ENCODE measurements around the gene HERC6. TPM values are rescaled to one million over a fixed set of nuclear protein-coding genes. Genes with fewer than 3 reads are reported as not detected.
A peak's percentile ranks its signal among the peaks of the same experiment; 100 is the strongest.

The HERC6 gene
- total RNA-seq, 1 experiment from 2014 or later, result 0.32 TPM

DNA sequence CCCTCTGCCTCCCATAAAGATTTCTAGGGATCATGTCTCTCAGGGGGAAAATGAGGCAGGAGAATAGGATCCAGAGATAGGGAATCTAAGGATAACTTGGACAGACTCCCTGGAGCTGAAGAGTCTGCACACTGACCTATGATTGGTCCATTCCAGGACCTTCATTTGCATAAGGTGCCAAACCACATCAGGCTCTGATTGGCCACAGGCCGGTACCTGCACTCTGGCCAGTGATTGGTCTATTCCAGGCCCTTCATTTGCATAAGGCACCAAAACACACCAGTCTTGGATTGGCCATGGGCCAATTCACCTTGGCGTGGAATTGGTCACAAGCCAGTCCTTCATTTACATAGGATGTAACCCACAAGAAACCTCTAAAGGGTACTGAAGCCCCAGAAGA lies 74.3 kb downstream of the HERC6 start:
- Histone ChIP-seq H3K9me3 (ENCODE audit: low read depth, low read length, poor library complexity, severe bottlenecking) (no peaks in the 10 kb centered on the region), H3K27ac (ENCODE audit: low read depth, low read length, poor library complexity, severe bottlenecking) (no peak overlapping the region), H3K27me3 (replicated peaks; ENCODE audit: insufficient read depth, low read depth, low read length, poor library complexity) (peaks cover 4% of the 10 kb centered on the region), H3K4me3 (ENCODE audit: low read depth, low read length, poor library complexity, severe bottlenecking) (no peak overlapping the region), H3K4me1 (ENCODE audit: insufficient read depth, low read length, poor library complexity, severe bottlenecking) (no peaks in the 10 kb centered on the region), H3K36me3 (ENCODE audit: insufficient read depth, low read length, poor library complexity, severe bottlenecking) (no peaks in the 10 kb centered on the region)
- ChIA-PET CTCF (no interaction called here), POLR2A (ENCODE audit: low non-redundant PET) (no interaction called here)
- no peak for DNase-seq (ENCODE audit: low spot score)
- intact Hi-C loops (cut with micrococcal nuclease; ENCODE audit: unreplicated experiment), result loop anchor here (10.0 kb wide), 1 partner anchor 88 kb away; no protein-coding TSS in a partner anchor
- no TSS peak for BruUV-seq (replicated peaks)
- TF ChIP-seq EZH2 (IDR thresholded peaks at IDR 0.05; ENCODE audit: borderline replicate concordance, low read depth, low read length, poor library complexity, severe bottlenecking), result no peak
- TF ChIP-seq, protein P1, sequence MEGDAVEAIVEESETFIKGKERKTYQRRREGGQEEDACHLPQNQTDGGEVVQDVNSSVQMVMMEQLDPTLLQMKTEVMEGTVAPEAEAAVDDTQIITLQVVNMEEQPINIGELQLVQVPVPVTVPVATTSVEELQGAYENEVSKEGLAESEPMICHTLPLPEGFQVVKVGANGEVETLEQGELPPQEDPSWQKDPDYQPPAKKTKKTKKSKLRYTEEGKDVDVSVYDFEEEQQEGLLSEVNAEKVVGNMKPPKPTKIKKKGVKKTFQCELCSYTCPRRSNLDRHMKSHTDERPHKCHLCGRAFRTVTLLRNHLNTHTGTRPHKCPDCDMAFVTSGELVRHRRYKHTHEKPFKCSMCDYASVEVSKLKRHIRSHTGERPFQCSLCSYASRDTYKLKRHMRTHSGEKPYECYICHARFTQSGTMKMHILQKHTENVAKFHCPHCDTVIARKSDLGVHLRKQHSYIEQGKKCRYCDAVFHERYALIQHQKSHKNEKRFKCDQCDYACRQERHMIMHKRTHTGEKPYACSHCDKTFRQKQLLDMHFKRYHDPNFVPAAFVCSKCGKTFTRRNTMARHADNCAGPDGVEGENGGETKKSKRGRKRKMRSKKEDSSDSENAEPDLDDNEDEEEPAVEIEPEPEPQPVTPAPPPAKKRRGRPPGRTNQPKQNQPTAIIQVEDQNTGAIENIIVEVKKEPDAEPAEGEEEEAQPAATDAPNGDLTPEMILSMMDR (conservative IDR thresholded peaks at IDR 0.05; ENCODE audit: low read depth, low read length), result no peak

DNA sequence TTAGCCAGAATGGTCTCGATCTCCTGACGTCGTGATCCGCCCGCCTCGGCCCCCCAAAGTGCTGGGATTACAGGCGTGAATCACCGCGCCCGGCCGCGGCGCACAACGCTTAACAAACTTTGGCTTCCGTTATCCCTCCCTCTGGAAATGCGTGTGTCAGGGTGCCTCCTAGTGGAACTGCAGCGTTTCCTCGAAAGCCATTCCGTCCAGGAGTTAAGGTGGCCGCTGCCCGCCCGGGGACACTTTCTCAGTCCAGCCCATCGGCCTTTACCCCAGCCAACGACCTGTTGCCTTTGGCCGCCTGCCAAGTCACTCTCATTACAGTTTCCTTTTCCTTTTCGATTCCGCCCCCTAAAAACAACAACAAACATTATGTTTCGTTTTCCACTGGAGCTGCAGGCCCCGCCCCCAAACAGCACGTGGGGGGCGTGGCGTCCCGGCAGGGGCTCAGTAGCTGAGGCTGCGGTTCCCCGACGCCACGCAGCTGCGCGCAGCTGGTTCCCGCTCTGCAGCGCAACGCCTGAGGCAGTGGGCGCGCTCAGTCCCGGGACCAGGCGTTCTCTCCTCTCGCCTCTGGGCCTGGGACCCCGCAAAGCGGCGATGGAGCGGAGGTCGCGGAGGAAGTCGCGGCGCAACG lies 78.1 kb downstream of the HERC6 start, which contains the start of gene HERC5:
Gene HERC5, plus strand, starts transcription at position 450 of the 637 bp plus-strand sequence. Its CDS starts 151 bp downstream, at position 601.
- Histone ChIP-seq H3K27me3 (replicated peaks; ENCODE audit: insufficient read depth, low read depth, low read length, poor library complexity) (peaks cover 14% of the 10 kb centered on the region), H3K36me3 (ENCODE audit: insufficient read depth, low read length, poor library complexity, severe bottlenecking) (no peaks in the 10 kb centered on the region), H3K27ac (ENCODE audit: low read depth, low read length, poor library complexity, severe bottlenecking) (no peak within 1 kb of the TSS), H3K4me3 (ENCODE audit: low read depth, low read length, poor library complexity, severe bottlenecking) (peak within 1 kb of the TSS; percentile 46), H3K4me1 (ENCODE audit: insufficient read depth, low read length, poor library complexity, severe bottlenecking) (no peaks in the 10 kb centered on the region), H3K9me3 (ENCODE audit: low read depth, low read length, poor library complexity, severe bottlenecking) (no peaks in the 10 kb centered on the region)
- no TSS peak for BruUV-seq (replicated peaks)
- intact Hi-C loops (cut with micrococcal nuclease; ENCODE audit: unreplicated experiment), result loop anchor here (10.0 kb wide), 1 partner anchor 92 kb away; no protein-coding TSS in a partner anchor
- TF ChIP-seq, protein P1 (conservative IDR thresholded peaks at IDR 0.05; ENCODE audit: low read depth, low read length), result peak; percentile 53
- TF ChIP-seq EZH2 (IDR thresholded peaks at IDR 0.05; ENCODE audit: borderline replicate concordance, low read depth, low read length, poor library complexity, severe bottlenecking), result no peak
- ChIA-PET POLR2A (ENCODE audit: low non-redundant PET) (interaction anchor here (0.6 kb wide), 1 partner anchor 22 kb away, joined by 6 read pairs; no protein-coding TSS in a partner anchor), CTCF (no interaction called here)
- DNase-seq (ENCODE audit: low spot score), result peak; percentile 79

DNA sequence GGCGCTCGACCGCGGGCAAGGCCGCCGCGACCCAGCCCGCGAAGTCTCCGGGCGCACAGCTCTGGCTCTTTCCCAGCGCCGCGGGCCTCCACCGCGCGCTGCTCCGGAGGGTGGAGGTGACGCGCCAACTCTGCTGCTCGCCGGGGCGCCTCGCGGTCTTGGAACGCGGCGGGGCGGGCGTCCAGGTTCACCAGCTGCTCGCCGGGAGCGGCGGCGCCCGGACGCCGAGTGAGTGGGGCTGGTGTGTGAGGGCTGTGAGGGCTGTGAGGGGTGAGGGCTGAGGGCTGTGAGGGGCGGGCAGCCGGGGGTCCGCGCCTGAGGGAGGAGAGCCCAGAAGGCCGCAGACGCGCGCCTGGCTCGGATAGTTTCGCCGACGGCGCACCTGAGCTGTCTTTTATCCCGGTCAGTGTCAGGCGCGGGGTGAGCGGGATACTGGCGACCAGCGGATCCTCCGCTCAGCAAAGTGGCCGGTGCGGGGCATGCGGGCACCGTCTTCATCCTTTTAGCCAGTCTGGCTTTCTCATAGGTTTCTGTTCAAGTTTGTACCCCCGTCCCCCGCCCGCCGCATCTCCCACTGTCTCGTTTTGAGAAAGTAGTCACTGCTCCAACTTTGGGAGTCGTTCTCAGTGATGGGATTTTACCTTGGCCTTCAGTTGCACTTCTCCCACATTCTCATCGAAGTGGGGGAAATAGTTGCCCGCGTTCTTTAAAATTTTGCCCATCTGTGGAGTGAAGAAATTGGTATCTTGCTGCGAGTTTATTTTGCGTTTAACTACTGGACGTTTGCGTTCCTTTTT lies 78.9 kb downstream of the HERC6 start:
- ChIA-PET CTCF (interaction anchor here (0.7 kb wide), 1 partner anchor 8 kb away, joined by 4 read pairs; no protein-coding TSS in a partner anchor), POLR2A (ENCODE audit: low non-redundant PET) (interaction anchor here (0.6 kb wide), 1 partner anchor 21 kb away, joined by 6 read pairs; no protein-coding TSS in a partner anchor)
- H3K27ac ChIP-seq (ENCODE audit: low read depth, low read length, poor library complexity, severe bottlenecking), result no peak overlapping the region
- intact Hi-C loops (cut with micrococcal nuclease; ENCODE audit: unreplicated experiment), result loop anchor here (10.0 kb wide), 1 partner anchor 93 kb away; no protein-coding TSS in a partner anchor
- H3K36me3 ChIP-seq (ENCODE audit: insufficient read depth, low read length, poor library complexity, severe bottlenecking), result no peaks in the 10 kb centered on the region
- no peak for DNase-seq (ENCODE audit: low spot score)
- peaks cover 14% of the 10 kb centered on the region for H3K27me3 ChIP-seq (replicated peaks; ENCODE audit: insufficient read depth, low read depth, low read length, poor library complexity)
- no peaks in the 10 kb centered on the region for H3K9me3 ChIP-seq (ENCODE audit: low read depth, low read length, poor library complexity, severe bottlenecking)
- peak overlapping the region; percentile 46 for H3K4me3 ChIP-seq (ENCODE audit: low read depth, low read length, poor library complexity, severe bottlenecking)
- no peak for TF ChIP-seq EZH2 (IDR thresholded peaks at IDR 0.05; ENCODE audit: borderline replicate concordance, low read depth, low read length, poor library complexity, severe bottlenecking)
- TF ChIP-seq, protein P1 (conservative IDR thresholded peaks at IDR 0.05; ENCODE audit: low read depth, low read length), result no peak
- no TSS peak for BruUV-seq (replicated peaks)
- no peaks in the 10 kb centered on the region for H3K4me1 ChIP-seq (ENCODE audit: insufficient read depth, low read length, poor library complexity, severe bottlenecking)
